GM12878 (cell line): ENCODE results near the gene MORN4. TPM values are rescaled to one million over a fixed set of nuclear protein-coding genes. Genes with fewer than 3 reads are reported as not detected.

Experiments used
- ATAC-seq: fragments of 200-7000 bp; cut with Tn5 transposase; 3 replicates; pipeline ENCODE4 v1.9.1; 2020; ENCODE audit warnings: mild to moderate bottlenecking, moderate library complexity
- BruUV-seq: library from RNA; stranded (reverse); fragments of 400-500 nt; replicated peaks from 2 replicates; lab custom pipeline; 2021; lab: Mats Ljungman, UMichigan
- CTCF ChIA-PET: fragments of 300-600 bp; sonication (Branson Sonifier 250); formaldehyde crosslinking; extraction: SDS; loops from one replicate; lab custom pipeline; 2021; ENCODE audit warnings: inconsistent platforms; lab: Yijun Ruan, JAX
- POLR2A ChIA-PET: fragments of 350-600 bp; formaldehyde crosslinking; extraction: SDS; loops from one replicate; lab custom pipeline; 2021; ENCODE audit warnings: inconsistent platforms; lab: Charles Lee
- RAD21 ChIA-PET: fragments of 300-600 bp; sonication (Branson Sonifier 250); formaldehyde crosslinking; loops from one replicate; lab custom pipeline; 2023; ENCODE audit warnings: antibody characterized with exemption; ENCODE audit not compliant: unreplicated experiment; lab: Charles Lee
- SMC1A ChIA-PET: fragments of 300-600 bp; sonication (Branson Sonifier 250); formaldehyde crosslinking; loops from one replicate; lab custom pipeline; 2023; ENCODE audit not compliant: unreplicated experiment, uncharacterized antibody; lab: Charles Lee
- DNase-seq: peaks from one replicate; pipeline ENCODE4 v3.0.0-alpha.2; 2011; ENCODE audit warnings: low read depth, low spot score
- FAIRE-seq: peaks from 3 replicates; lab custom pipeline; 2011; peaks lifted over from hg19 to GRCh38; lab: Jason Lieb, UNC
- H2AFZ ChIP-seq: 2 replicates; pipeline ENCODE4 v1.6.0; 2011; ENCODE audit warnings: low read depth, low read length, control low read depth; ENCODE audit not compliant: control insufficient read depth
- H3K27ac ChIP-seq: 2 replicates; pipeline ENCODE4 v1.5.1; 2011; ENCODE audit warnings: control low read depth; ENCODE audit not compliant: control insufficient read depth, insufficient read depth
- H3K27me3 ChIP-seq, 2 experiments: replicated peaks in 1 of 2; 2 replicates each; pipeline versions ENCODE4 v1.6.0 to v1.6.1; 2011; ENCODE audit warnings: low read length in 1 of 2; ENCODE audit not compliant: control insufficient read depth in 2 of 2, insufficient read depth in 2 of 2
- H3K36me3 ChIP-seq, 2 experiments: 2 replicates each; pipeline ENCODE4 v1.5.1; 2011; ENCODE audit warnings: low read length in 1 of 2; ENCODE audit not compliant: control insufficient read depth in 2 of 2, insufficient read depth in 2 of 2
- H3K4me1 ChIP-seq: 2 replicates; pipeline ENCODE4 v1.6.1; 2011; ENCODE audit warnings: mild to moderate bottlenecking, low read length, moderate library complexity, mixed read lengths; ENCODE audit not compliant: control insufficient read depth, insufficient read depth
- H3K4me2 ChIP-seq: 2 replicates; pipeline ENCODE4 v1.6.0; 2011; ENCODE audit warnings: control low read depth; ENCODE audit not compliant: control insufficient read depth, insufficient read depth
- H3K4me3 ChIP-seq: fragments of 200-600 bp; sonication (generic); 2 replicates; pipeline ENCODE4 v1.5.1; 2016
- H3K79me2 ChIP-seq: 2 replicates; pipeline ENCODE4 v1.6.0; 2011; ENCODE audit warnings: low read length; ENCODE audit not compliant: control insufficient read depth, insufficient read depth
- H3K9ac ChIP-seq: 2 replicates; pipeline ENCODE4 v1.8.0; 2011; ENCODE audit warnings: low read length, control low read depth, mixed read lengths; ENCODE audit not compliant: control insufficient read depth, insufficient read depth
- H3K9me3 ChIP-seq: replicated peaks from 3 replicates; pipeline ENCODE4 v1.5.1; 2011; ENCODE audit warnings: mild to moderate bottlenecking, low read length; ENCODE audit not compliant: control insufficient read depth, insufficient read depth
- H4K20me1 ChIP-seq: 2 replicates; pipeline ENCODE4 v1.6.0; 2011; ENCODE audit not compliant: control insufficient read depth, insufficient read depth
- BCL11A ChIP-seq: IDR thresholded peaks from 2 replicates; pipeline ENCODE4 v1.6.1; 2011; ENCODE audit warnings: low read depth, low read length
- CUX1 ChIP-seq: IDR thresholded peaks from 2 replicates; pipeline ENCODE4 v1.6.1; 2012; ENCODE audit warnings: improper control_type of control experiment, low read depth, low read length; ENCODE audit not compliant: insufficient replicate concordance
- KLF5 ChIP-seq: fragments of 450-650 bp; IDR thresholded peaks from 2 replicates; pipeline ENCODE4 v1.6.1; 2014; ENCODE audit warnings: mild to moderate bottlenecking; ENCODE audit not compliant: partially characterized antibody
- NFYA ChIP-seq: IDR thresholded peaks from 2 replicates; pipeline ENCODE4 v1.6.1; 2011; ENCODE audit warnings: low read depth, mild to moderate bottlenecking, low read length, improper control_type of control experiment, borderline replicate concordance
- NRF1 ChIP-seq: conservative IDR thresholded peaks from 2 replicates; pipeline ENCODE4 v1.6.1; 2011; ENCODE audit warnings: mild to moderate bottlenecking, low read depth, low read length, improper control_type of control experiment
- POLR2A ChIP-seq: IDR thresholded peaks from 2 replicates; pipeline ENCODE4 v1.6.1; 2011; ENCODE audit warnings: low read depth, mild to moderate bottlenecking, low read length
- RAD51 ChIP-seq: fragments of 450-650 bp; IDR thresholded peaks from 2 replicates; pipeline ENCODE4 v1.6.1; 2016; ENCODE audit warnings: moderate library complexity, mild to moderate bottlenecking, inconsistent platforms
- USF1 ChIP-seq: IDR thresholded peaks from 2 replicates; pipeline ENCODE4 v1.6.1; 2011; ENCODE audit warnings: borderline replicate concordance, low read depth, mild to moderate bottlenecking, moderate library complexity, mixed read lengths, low read length; ENCODE audit not compliant: insufficient read depth; ENCODE audit errors: extremely low read length
- WGBS: methylation state at CpG from one replicate; pipeline ENCODE4 v1.1.6; 2016; ENCODE audit warnings: low lambda C conversion rate; ENCODE audit not compliant: insufficient replicate concordance, insufficient coverage; ENCODE audit errors: missing lambda C conversion rate; 5-methylcytosine and 5-hydroxymethylcytosine counted together
- in situ Hi-C: fragments of 300-500 bp; cut with MboI; formaldehyde crosslinking; loops from 9 replicates; pipeline ENCODE4 v1.14.3; 2018; ENCODE audit warnings: mixed read lengths
- intact Hi-C: fragments of 100-400 bp; cut with micrococcal nuclease; formaldehyde crosslinking; loops from one replicate; pipeline ENCODE4 v1.14.2; 2022; ENCODE audit not compliant: unreplicated experiment
- polyA plus RNA-seq, 11 experiments: library from polyadenylated mRNA; depleted of rRNA in 4 of 11; unstranded in 6 of 11; stranded (reverse) in 5 of 11; fragments of >200 nt; fragmentation: Nextera tagmentation in 4 of 11; fragmentation: Illumina TruSeq in 1 of 11; extraction: Ambion mirVana in 4 of 11; extraction: Trizol in 1 of 11; gene quantifications; 1 replicate in 1 of 11; 2 replicates in 10 of 11; pipeline versions ENCODE4 v1.2.1 to v1.2.3, GENCODE V29; 2011 to 2016; ENCODE audit warnings: inconsistent platforms in 2 of 11, missing spikeins in 2 of 11, low read depth in 1 of 11
- total RNA-seq, 4 experiments: library from RNA; depleted of rRNA in 3 of 4; stranded (reverse); fragments of >200 nt in 3 of 4; fragmentation: Illumina TruSeq in 1 of 4; extraction: Trizol in 1 of 4; gene quantifications; 2 replicates each; pipeline versions ENCODE4 v1.2.1 to v1.2.3, GENCODE V29; 2013 to 2021

Gene MORN4
- total and polyA plus RNA-seq, 10 of the 15 experiments (the other 5 are each of a cell fraction or from before 2014, with no cell fraction given) = 1.3 to 5.5 (median 2.6) TPM

DNA sequence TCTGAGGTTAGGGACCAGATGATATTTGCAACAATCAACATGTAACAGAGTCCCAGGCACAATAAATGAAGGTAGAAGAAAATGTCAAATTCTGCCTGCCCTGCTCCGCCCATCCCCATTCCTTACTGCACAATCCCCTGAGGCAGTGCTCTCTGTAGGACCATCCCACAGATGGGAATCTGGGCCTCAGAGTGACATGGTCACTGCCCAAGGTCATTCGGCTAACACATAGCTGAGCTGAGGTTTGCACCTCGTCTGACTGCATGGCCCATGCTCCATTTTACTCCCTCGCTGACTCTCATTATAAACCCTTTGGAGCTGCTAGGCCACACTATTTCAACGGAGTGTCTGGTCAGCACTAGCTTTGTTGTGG is 47.9 kb downstream of the MORN4 start (continued):
- TF ChIP-seq CUX1 (no peak), KLF5 (no peak), NFYA (no peak), POLR2A (no peak), NRF1 (no peak)

DNA sequence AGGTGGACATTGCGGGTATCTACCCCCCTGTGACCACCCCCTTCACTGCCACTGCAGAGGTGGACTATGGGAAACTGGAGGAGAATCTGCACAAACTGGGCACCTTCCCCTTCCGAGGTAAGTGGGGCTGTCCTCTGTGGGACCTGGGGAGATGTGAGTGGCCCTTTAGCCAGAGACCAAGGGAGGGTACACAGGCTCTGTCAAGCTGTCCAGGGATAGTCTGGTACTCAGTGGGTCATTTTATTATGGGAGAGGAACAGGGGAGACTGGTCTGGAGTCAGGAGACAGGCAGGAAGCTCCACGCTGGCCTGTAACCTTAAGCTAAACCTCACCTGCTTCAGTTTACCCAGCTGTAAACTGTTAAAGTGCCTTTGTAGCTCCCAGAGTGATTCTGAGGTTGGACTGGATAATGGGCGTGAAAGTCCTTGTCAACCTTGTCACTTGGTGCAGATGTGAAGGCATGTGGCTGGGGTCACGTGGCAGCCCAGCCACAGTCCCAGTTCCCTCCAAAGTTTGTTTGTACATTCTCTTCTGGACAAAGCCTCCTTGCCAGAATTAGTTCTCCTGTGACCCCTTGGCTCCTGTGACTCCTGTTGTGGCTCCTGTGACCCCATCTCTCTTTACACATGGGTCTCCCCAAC is 48.4 kb downstream of the MORN4 start:
- Histone ChIP-seq H3K79me2 (no peaks in the 10 kb centered on the region), H3K9me3 (no peaks in the 10 kb centered on the region), H3K4me2 (no peak overlapping the region), H3K27me3 (no peaks in the 10 kb centered on the region), H2AFZ (no peak overlapping the region; the same call in 1 of the 2 replicates), H3K4me1 (no peaks in the 10 kb centered on the region), H4K20me1 (no peaks in the 10 kb centered on the region), H3K36me3 (no peaks in the 10 kb centered on the region), H3K27ac (no peak overlapping the region), H3K9ac (no peak overlapping the region), H3K4me3 (no peak overlapping the region)
- 28% methylated on average over 5 of the region's 5 CpGs for WGBS
- intact Hi-C loops = no loop called here
- no peak for DNase-seq
- ChIA-PET RAD21 (no interaction called here), POLR2A (interaction anchor here (1.1 kb wide), 1 partner anchor 20 kb away, joined by 3 read pairs; no protein-coding TSS in a partner anchor), SMC1A (interaction anchor here (1.9 kb wide), 1 partner anchor 13 kb away, joined by 7 read pairs; no protein-coding TSS in a partner anchor), CTCF (interaction anchor here (4.7 kb wide), 1 partner anchor 13 kb away, joined by 29 read pairs; the partner anchor contains the start of gene ANKRD2)
- no TSS peak for BruUV-seq
- in situ Hi-C loops = no loop called here
- FAIRE-seq = no peak
- ATAC-seq = no peak
- peak; percentile 26 for TF ChIP-seq USF1
- TF ChIP-seq BCL11A = no peak
- peak; percentile 61; the same call in 1 of the 2 replicates for TF ChIP-seq RAD51
